CD14-positive monocyte (primary cell): Measurements from ENCODE around the gene XPR1. TPM values are rescaled to one million over a fixed set of nuclear protein-coding genes. Genes with fewer than 3 reads are reported as not detected.
"Not testable (repeated sequence)": the region's sequence is repeated elsewhere in the genome, so short reads cannot be mapped to it uniquely, and the experiment has no call there.

Experiments
- DNase-seq, 3 donors: peaks; one replicate each; pipeline ENCODE4 v3.0.0-alpha.2; 2011 to 2022
- H2AFZ ChIP-seq: 2 replicates; pipeline ENCODE4 v1.6.0; 2012; ENCODE audit warnings: mild to moderate bottlenecking, low read depth, low read length, inconsistent platforms; ENCODE audit not compliant: insufficient read depth, poor library complexity, severe bottlenecking
- H3K27ac ChIP-seq, 2 donors: 1 replicate in 1 of 2; 2 replicates in 1 of 2; pipeline ENCODE4 v1.5.1; 2012 to 2013; ENCODE audit warnings: low read length in 2 of 2, control low read depth in 1 of 2, inconsistent platforms in 1 of 2, low read depth in 1 of 2, mild to moderate bottlenecking in 1 of 2
- H3K27me3 ChIP-seq, 2 donors: one replicate each; pipeline versions ENCODE4 v1.6.0 to v1.6.1; 2011 to 2013; ENCODE audit warnings: low read length in 2 of 2; ENCODE audit not compliant: control insufficient read depth in 2 of 2, insufficient read depth in 2 of 2
- H3K36me3 ChIP-seq, 2 donors: replicated peaks in 1 of 2; 1 replicate in 1 of 2; 2 replicates in 1 of 2; pipeline versions ENCODE4 v1.5.1 to v1.6.1; 2012 to 2013; ENCODE audit warnings: low read length in 2 of 2, control low read depth in 1 of 2, inconsistent platforms in 1 of 2, mild to moderate bottlenecking in 1 of 2; ENCODE audit not compliant: insufficient read depth in 2 of 2, control insufficient read depth in 1 of 2
- H3K4me1 ChIP-seq, 2 donors: 1 replicate in 1 of 2; 2 replicates in 1 of 2; pipeline versions ENCODE4 v1.5.1 to v1.6.1; 2012 to 2013; ENCODE audit warnings: low read length in 2 of 2, control low read depth in 1 of 2, inconsistent platforms in 1 of 2, mild to moderate bottlenecking in 1 of 2, moderate library complexity in 1 of 2; ENCODE audit not compliant: insufficient read depth in 2 of 2, control insufficient read depth in 1 of 2
- H3K4me2 ChIP-seq: replicated peaks from 2 replicates; pipeline ENCODE3; 2012; ENCODE audit warnings: low read length, moderate library complexity, mild to moderate bottlenecking; ENCODE audit not compliant: poor library complexity, severe bottlenecking; ENCODE audit errors: extremely low read depth
- H3K4me3 ChIP-seq, 3 experiments: fragments of 200-600 bp in 1 of 3; sonication (generic) in 1 of 3; replicated peaks in 1 of 3; 1 replicate in 2 of 3; 2 replicates in 1 of 3; pipeline ENCODE4 v1.5.1; 2011 to 2013; ENCODE audit warnings: low read length in 3 of 3, mild to moderate bottlenecking in 3 of 3, control low read depth in 2 of 3, low read depth in 2 of 3, inconsistent platforms in 1 of 3, moderate library complexity in 1 of 3
- H3K79me2 ChIP-seq: 2 replicates; pipeline ENCODE4 v1.6.0; 2012; ENCODE audit warnings: mild to moderate bottlenecking, control low read depth, inconsistent platforms, low read length, moderate library complexity; ENCODE audit not compliant: insufficient read depth
- H3K9ac ChIP-seq: 2 replicates; pipeline ENCODE4 v1.6.0; 2017; ENCODE audit warnings: low read length, mild to moderate bottlenecking; ENCODE audit not compliant: insufficient read depth, poor library complexity, severe bottlenecking
- H3K9me3 ChIP-seq, 2 donors: replicated peaks in 1 of 2; 1 replicate in 1 of 2; 2 replicates in 1 of 2; pipeline versions ENCODE4 v1.5.1 to v1.6.1; 2012 to 2013; ENCODE audit warnings: low read length in 2 of 2, control low read depth in 1 of 2; ENCODE audit not compliant: control insufficient read depth in 1 of 2, insufficient read depth in 1 of 2
- H4K20me1 ChIP-seq: 2 replicates; pipeline ENCODE4 v1.6.0; 2012; ENCODE audit warnings: mild to moderate bottlenecking, low read length, control low read depth, moderate library complexity; ENCODE audit not compliant: insufficient read depth
- H3K27ac Mint-ChIP-seq, 7 donors: one replicate each; pipeline ENCODE4 v1.8.0; 2020; ENCODE audit warnings: mild to moderate bottlenecking in 7 of 7, mixed read lengths in 7 of 7, moderate library complexity in 6 of 7, inconsistent platforms in 2 of 7
- H3K27me3 Mint-ChIP-seq, 3 donors: one replicate each; pipeline ENCODE4 v1.8.0; 2021 to 2022; ENCODE audit warnings: low read depth in 3 of 3, mild to moderate bottlenecking in 3 of 3, mixed read lengths in 3 of 3, moderate library complexity in 3 of 3, inconsistent platforms in 1 of 3
- H3K36me3 Mint-ChIP-seq, 2 donors: one replicate each; pipeline ENCODE4 v1.8.0; 2020; ENCODE audit warnings: mixed read lengths in 2 of 2, inconsistent platforms in 1 of 2, mild to moderate bottlenecking in 1 of 2
- H3K4me1 Mint-ChIP-seq: one replicate; pipeline ENCODE4 v1.8.0; 2020; ENCODE audit warnings: mild to moderate bottlenecking, mixed read lengths
- H3K4me3 Mint-ChIP-seq, 2 donors: one replicate each; pipeline ENCODE4 v1.8.0; 2020; ENCODE audit warnings: mild to moderate bottlenecking in 2 of 2, mixed read lengths in 2 of 2, moderate library complexity in 1 of 2
- H3K9me3 Mint-ChIP-seq, 7 donors: one replicate each; pipeline ENCODE4 v1.8.0; 2020 to 2022; ENCODE audit warnings: mixed read lengths in 7 of 7, mild to moderate bottlenecking in 6 of 7, moderate library complexity in 6 of 7, inconsistent platforms in 2 of 7
- CTCF ChIP-seq: fragments of 200-600 bp; IDR thresholded peaks from one replicate; pipeline ENCODE4 v1.8.0; 2022; ENCODE audit warnings: antibody characterized with exemption, mild to moderate bottlenecking
- WGBS: methylation state at CpG from one replicate; pipeline ENCODE4 v1.1.5; 2013; ENCODE audit warnings: missing lambda C conversion rate; ENCODE audit not compliant: insufficient coverage; 5-methylcytosine and 5-hydroxymethylcytosine counted together
- intact Hi-C, 2 donors: fragments of 100-400 bp; cut with micrococcal nuclease; formaldehyde crosslinking; loops; one replicate each; pipeline versions ENCODE4 v1.15.0 to v1.15.1; 2023
- polyA plus RNA-seq, 3 donors: library from polyadenylated mRNA; depleted of rRNA in 1 of 3; unstranded in 2 of 3; stranded (reverse) in 1 of 3; fragments of 300-500 nt in 2 of 3; fragments of >200 nt in 1 of 3; fragmentation: Illumina TruSeq in 2 of 3; gene quantifications; 1 replicate in 2 of 3; 2 replicates in 1 of 3; pipeline ENCODE4 v1.2.3, GENCODE V29; 2012 to 2021

XPR1 gene
- polyA plus RNA-seq, 3 donors, result 4.7 to 12.5 (median 8.7) TPM

DNA sequence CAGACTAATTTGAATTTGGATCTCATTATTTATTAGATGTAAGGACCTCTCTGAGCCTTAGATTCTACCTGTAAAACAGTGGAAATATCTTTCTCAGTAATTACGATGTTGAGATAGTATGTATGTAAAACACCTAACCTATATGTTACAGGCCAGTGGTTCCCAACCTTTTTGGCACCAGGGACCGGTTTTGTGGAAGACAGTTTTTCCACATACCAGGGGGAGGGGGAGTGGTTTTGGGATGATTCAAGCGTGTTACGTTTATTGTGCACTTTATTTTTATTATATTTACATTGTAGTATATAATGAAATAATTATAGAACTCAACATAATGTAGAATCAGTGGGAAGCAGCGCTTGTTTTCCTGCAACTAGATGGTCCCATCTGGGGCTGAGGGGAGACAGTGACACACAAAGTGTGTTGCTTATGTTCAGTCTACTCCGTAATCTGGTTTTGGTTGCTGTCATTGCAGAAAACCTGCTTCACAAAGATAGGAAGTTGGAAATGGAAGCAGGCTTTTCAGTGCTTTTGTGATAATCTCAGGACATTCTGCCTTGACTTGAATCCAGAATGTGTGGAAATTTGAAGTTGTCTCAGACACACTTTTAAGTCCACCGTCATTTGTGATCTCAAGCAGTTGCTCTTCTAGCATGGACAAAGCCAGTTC, 12.8 kb downstream of the XPR1 start:
- WGBS, result 100% methylated on average over 1 of the region's 7 CpGs
- Histone ChIP-seq H4K20me1 (peaks cover 53% of the 10 kb centered on the region), H2AFZ (no peak overlapping the region), H3K27me3 (no peaks in the 10 kb centered on the region), H3K9me3 (no peaks in the 10 kb centered on the region), H3K4me3 (no peak overlapping the region), H3K4me2 (no peak overlapping the region), H3K79me2 (peaks cover 3% of the 10 kb centered on the region), H3K36me3 (peaks cover 0 to 5% of the 10 kb centered on the region in 2 donors), H3K4me1 (no peaks in the 10 kb centered on the region), H3K9ac (no peak overlapping the region), H3K27ac (no peak overlapping the region)
- TF ChIP-seq CTCF, result no peak
- Mint-ChIP-seq H3K9me3 (peaks cover 0 to 3% (median 0%) of the 10 kb centered on the region in 7 donors), H3K27ac (no peak overlapping the region), H3K4me3 (no peak overlapping the region), H3K27me3 (no peaks in the 10 kb centered on the region), H3K4me1 (no peaks in the 10 kb centered on the region), H3K36me3 (peaks cover 6 to 12% of the 10 kb centered on the region in 2 donors)
- DNase-seq, result no peak
- intact Hi-C loops, result no loop called here

- H3K4me1 ChIP-seq, H3K36me3 ChIP-seq, H3K9me3 Mint-ChIP-seq, H3K79me2 ChIP-seq, H3K4me3 ChIP-seq, H3K27me3 ChIP-seq, DNase-seq, H3K4me2 ChIP-seq, H3K27ac Mint-ChIP-seq, H3K4me3 Mint-ChIP-seq, H3K9me3 ChIP-seq, H3K4me1 Mint-ChIP-seq, H2AFZ ChIP-seq, H3K27ac ChIP-seq, H3K27me3 Mint-ChIP-seq, intact Hi-C loops, H3K9ac ChIP-seq: not testable (repeated sequence)
- 98% methylated on average over 5 of the region's 5 CpGs for WGBS
- H4K20me1 ChIP-seq, result peaks cover 53% of the 10 kb centered on the region
- peaks cover 12% of the 10 kb centered on the region in 2 donors for H3K36me3 Mint-ChIP-seq
These were observed 13.4 kb downstream of the XPR1 start for GRCh38 chr1:180645261-180645660.
